Fibroblast of skin of right quadriceps (primary cell): ENCODE data around the gene OR6S1.
"Not testable (repeated sequence)": the region's sequence is repeated elsewhere in the genome, so short reads cannot be mapped to it uniquely, and the experiment has no call there.

Source experiments
- DNase-seq: peaks from one replicate; pipeline ENCODE4 v3.0.0-alpha.2; 2013

The OR6S1 gene

DNA sequence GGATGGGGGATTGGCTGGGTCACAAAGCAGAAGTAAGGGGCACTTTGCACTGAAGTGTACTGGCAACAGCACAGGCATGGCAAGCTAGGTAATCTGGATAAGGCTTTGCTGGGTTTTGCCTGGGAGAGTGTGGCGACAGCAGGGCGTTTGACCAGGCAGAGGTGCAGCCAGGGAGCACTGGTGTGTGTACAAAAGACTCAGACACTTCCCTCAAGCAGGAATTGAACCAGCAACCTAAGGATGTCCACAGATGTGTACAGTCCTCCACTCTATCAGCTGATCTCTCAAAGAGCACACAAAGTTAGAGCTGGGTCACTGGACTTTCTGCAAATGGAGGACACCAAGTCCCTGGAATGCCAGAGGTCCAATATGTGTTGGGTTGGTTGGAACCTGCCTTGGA is 27.5 kb upstream of the OR6S1 start:
- DNase-seq, result no peak

DNA sequence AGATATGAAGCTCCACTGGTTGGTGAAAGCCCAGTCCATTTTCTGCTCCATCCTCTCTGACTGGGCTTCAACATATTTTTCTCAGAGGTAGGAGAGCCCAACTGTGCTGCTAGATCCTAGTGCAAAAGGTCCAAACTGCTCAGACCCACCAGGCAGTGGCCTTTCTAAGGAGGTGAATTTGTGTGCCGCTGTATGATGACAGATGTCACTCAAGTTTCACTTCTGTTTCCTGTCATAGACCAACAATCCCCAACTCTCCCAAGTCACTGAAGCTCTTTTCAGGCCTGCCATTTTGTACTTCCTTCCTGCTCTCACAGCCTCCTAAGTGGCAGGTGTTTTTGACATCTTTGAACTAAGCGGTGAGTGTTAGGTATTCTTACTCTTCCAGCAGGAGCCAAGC is 26.5 kb upstream of the OR6S1 start:
- DNase-seq, result no peak

DNA sequence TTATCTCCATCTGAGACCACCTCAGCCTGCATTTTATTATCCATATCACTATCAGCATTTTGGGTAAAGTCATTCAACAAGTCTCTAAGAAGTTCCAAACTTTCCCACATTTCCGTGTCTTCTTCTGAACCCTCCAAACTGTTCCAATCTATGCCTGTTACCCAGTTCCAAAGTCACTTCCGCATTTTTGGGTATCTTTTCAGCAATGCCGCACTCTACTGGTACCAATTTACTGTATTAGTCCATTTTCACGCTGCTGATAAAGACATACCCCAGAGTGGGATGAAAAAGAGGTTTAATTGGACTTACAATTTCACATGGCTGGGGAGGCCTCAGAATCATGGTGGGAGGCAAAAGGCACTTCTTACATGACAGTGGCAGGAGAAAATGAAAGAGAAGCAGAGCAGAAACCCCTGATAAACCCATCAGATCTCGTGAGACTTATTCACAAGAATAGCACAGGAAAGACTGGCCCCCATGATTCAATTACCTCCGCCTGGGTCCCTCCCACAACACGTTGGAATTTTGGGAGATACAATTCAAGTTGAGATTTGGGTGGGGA is 25.0 kb upstream of the OR6S1 start:
- DNase-seq, result not testable (repeated sequence)

DNA sequence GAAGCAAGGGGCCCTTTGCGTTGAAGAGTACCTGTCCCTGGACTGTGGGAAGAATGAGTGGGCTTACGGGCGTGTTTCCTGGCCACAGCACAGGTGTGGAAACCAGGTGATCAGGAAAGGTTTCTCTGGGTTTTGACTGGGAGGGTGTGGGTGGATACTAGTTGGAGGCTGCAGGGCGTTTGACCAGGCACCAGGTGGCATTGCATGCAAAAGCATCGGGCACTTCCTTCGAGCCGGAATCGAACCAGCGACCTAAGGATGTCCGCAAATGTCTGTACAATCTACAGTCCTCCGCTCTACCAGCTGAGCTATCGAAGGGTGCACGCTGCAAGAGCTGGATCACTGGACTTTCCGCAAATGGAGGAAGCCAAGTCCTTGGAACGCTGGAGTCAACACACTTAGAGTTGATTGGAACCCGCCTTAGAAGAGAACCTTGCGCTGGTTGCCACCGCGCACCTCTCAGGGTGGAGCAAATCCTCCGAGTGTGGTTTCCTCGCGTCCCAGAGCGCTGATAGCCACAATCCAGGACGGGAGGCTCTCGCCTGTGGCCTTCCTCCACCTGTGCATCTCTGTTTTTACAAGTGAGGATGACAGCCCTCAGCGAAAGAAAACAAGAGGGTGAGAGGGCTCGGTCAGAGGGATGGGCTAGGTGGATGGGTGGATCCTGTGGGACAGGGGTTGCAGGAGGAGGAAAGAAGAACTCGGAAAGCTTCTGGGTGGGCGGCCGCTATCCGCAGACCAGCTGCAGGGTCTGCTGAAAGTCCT is 21.7 kb upstream of the OR6S1 start:
- peak; percentile 65 for DNase-seq

DNA sequence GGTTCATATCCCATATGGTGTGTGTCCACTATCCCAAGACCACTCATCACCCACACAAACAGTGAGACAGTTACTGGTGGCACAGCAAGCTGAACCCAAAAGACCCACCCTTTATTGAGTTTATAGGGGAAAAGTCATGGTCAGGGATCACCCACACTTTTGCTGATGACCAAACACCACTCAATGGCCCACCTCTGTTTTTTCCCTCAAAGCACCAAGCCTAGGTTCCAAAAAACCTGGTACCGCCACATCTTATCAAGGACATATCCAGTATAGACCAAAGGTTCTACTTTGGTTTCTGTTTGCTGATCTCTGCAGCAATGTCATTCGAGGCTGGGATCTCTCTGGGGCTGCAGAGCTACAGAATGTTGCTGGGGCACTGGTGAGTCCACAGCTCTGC is 19.7 kb upstream of the OR6S1 start:
- no peak for DNase-seq

DNA sequence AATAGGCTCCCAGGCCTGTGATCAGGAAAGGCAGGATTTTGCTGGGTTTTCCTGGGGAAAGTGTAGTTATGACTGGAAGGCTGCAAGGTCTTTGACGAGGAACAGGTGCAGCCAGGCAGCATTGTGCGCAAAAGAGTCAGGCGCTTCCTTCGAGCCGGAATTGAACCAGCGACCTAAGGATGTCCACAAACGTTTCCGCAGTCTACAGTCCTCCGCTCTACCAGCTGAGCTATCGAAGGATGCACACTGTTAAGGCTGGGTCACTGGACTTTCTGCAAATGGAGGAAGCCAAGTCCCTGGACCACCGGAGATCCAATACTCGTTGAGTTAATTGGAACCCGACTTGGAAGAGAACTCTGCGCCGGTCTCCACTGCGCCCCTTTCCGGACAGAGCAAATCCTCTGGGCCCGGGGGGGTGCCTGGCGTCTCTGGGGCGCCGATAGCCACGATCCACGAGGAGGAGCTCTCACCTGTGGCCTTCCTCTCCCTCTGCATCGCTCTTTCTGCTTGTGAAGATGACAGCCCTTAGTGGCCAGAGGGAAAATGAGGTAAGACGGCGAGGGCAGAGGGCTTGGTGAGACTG is 18.4 kb upstream of the OR6S1 start:
- no peak for DNase-seq

DNA sequence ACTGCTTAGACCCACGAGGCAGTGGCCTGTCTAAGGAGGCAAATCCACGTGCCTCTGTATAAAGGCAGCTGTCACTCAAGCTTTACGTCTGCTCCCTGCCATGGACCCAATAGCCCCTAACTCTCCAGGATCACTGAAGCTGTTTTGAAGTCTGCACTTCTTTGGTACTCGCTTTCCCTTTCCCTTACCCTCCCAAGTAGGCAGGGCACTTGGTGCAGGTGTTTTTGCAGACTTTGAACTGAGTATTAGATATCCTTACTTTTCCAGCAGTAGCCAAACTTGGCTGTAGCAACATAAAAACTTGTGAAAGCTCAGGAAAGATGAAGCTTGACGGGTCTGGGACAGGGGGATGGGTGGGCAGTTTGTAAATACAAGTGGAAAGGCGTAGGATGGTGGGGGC is 17.8 kb upstream of the OR6S1 start:
- no peak for DNase-seq

DNA sequence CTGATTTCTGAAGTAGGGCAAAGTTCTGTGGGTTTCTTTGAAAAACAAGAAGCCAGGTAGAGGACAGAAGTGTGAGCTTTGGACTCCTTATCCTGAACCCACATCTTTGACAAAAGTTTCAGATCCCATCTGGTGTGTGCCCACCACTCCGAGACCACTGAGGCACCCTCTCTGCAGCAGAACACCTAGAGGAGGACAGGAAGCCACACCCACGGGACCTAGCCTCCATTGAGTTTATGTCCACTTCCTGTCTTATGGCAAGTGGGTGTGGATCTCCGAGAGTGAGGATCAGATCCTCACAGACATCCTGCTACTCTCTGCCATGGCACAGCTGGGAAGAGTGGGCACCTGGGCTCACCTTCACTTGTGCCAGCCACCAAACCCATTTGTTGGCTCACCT is 16.8 kb upstream of the OR6S1 start:
- DNase-seq, result no peak

DNA sequence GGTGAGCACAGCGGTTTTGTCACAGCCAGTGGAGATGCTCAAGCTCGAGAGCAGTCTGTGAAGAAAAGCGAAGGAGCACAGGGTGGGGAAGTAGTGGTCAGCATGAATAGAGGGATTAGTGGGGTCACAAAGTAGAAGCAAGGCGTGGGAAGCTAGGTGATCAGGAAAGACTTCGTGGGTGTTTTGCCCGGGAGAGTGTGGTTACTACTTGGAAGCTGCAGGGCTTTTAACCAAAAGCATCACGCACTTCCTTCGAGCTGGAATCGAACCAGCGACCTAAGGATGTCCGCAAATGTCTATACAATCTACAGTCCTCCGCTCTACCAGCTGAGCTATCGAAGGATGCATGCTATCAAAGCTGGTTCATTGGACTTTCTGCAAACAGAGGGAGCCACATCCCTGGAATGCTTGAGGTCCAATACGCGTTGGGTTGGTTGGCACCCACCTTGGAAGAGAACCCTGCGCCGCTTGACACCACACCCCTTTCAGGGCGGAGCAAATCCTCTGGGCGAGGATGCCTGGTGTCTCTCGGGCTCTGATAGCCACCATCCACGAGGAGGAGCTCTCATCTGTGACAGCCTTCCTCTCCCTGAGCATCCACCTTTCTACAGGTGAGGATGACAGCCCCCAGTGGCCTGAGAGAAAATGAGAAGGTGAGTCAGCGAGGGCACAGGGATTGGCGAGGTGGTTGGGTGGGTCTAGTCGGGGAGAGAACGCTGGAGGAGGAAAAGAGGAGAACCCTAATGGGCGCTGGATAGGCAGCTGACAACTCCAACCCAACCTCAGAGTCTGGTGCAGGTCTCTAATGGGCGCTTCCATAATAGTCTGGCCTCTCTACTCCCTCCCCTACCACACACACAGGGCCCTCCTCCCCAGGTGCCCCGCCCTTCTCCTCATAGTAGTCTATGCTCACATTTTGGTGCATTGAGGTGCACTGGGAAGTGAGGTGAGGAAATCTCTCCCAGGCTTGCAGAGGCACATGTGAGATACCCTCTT is 16.0 kb upstream of the OR6S1 start:
- peak; percentile 7 for DNase-seq

DNA sequence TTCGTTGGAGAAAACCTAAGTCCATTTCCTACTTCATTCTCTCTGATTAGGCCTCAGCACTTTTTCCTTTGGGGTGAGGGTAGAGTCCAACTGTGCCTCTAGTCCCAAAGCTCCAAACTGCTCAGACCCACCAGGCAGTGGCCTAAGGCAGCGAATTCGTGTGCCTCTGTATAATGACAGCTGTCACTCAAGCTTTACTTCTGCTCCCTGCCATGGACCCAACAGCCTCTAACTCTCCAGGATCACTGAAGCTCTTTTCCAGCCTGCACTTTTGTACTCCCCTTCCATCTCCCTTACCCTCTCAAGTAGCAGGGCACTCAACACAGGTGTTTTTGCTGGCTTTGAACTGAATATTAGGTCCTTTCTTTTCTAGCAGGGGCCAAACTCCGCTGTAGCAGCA is 14.8 kb upstream of the OR6S1 start:
- no peak for DNase-seq

DNA sequence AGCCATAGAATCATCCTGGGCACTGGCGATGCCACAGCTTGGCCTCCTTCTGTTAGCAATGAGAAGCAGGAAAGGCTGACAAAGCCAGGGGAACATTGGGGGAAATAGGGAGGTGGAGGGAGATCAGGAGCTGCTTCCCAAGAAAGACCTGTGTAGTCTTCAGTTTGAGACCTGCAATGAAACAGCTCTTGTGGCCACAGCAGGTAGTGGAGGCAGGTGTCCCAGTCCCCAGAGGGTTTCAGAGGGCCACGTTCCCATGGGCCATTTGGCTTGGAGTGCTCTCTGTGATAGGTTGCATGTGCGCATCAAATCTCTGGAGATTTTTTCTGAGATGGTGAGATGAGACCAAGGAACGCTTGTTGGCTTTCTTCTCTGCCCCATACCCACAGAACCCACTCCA is 14.4 kb upstream of the OR6S1 start:
- no peak for DNase-seq

DNA sequence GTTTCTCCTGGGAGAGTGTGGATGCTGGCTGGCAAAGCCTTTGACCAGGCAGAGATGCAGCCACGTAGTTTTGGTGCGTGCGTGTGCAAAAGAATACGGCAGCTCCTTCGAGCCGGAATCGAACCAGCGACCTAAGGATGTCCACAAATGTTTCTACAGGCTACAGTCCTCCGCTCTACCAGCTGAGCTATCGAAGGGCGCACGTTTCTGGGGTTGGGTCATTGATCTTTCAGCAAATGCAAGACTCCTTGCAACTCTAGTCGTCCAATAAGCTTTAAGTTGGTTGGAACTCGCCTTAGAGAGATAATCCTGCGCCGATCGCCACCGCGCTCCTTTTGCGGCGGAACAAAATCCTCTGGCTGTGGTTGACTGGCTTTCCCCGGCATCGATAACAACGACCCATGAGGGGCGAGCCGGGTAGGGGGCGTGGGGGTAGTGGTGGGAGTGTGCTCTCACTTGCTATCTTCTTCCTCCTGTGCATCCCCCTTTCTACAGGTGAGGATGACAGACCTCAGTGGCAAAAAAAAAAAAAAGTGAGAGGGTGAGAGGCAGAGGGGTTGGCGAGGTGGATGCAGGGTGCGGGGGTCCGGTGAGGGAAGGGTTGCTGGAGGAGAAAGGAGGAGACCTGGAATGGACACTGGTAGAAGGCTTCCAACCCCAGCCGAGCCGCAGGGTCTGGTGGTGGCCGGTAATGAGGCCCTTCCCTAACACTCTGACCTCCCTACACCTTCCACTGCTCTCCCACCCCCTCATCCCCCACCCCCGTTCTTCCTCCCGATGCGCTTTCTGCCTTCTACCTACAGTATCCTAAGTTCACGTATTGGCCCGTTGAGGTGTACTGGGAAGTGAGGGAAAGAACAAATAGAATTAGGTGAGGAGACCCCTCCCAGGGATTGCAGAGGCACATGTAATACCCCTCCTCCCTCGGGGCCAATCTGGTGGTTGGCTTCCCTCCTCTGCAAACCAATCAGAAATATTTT is 11.8 kb upstream of the OR6S1 start:
- peak; percentile 75 for DNase-seq

DNA sequence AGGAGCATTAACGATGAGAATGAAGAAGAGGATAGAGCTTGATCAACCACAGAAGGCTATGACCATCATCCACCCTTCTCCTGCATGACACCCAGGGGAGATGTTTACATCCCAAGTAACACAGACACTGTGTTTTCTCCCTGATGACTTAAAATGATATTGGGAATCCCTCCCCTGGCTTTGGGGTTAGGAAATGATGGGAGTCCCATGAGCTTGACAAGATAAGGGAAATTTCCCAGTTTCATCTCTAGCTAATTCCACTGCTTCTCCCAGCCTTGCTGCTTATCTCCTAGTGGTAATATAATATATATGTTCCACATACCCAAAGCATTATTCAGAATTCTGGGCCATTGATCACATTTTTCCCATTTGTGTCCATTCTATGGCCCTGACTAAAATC is 4.0 kb upstream of the OR6S1 start:
- DNase-seq, result no peak

DNA sequence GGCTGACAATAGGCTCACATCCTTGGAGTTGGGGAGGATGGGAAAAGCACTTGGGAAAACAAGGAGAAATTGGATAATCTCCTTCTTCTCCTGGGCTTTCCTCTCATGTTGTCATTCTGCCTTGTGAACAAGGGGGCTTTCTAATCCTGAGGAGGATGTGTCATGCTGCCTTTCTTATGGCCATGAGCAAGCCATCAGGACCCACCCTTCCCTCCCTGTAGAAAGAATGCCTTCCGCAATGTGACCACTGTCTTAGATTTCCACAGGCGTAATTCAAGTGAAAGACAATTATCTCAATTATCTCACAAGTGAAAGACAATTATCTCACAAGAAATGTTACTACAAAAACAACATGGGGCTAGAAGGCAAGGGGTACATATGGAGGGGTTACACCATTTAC is 3.0 kb upstream of the OR6S1 start:
- DNase-seq, result no peak

DNA sequence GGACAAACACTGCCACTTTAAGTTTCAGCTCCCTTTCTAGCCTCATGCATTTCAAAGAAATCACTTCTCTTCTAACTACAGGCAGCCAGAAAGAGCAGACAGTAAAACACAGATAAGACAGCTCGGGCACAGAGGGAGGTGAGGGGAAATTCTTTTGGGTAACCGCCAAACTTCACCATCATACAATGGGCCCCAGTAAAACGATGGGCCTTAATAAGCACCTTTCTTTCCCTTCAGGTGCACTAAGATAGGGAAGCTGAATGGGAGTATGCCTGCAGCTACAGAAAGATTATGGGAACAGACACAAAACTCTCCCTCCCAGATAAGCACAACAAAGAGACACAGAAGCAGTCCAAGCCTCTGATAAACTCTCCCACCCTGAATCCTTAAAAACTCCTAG is 1.3 kb upstream of the OR6S1 start:
- DNase-seq, result not testable (repeated sequence)

DNA sequence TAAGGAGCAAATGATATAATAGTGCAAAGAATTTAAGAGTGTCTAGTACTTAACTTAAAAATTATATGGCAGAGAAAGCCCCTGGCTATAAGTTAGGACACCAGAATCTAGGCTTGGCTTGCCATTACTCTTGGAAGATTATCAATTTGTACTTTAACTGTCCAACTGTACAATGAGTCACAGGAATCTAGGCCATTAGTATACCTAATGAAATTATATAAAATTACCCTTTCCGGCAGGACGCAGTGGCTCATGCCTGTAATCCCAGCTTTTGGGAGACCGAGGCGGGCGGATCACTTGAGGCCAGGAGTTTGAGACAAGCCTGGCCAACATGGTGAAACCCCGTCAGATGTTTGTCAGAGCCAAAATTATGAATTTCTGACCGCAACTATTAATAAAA is 691 bp upstream of the OR6S1 start:
- DNase-seq, result no peak

DNA sequence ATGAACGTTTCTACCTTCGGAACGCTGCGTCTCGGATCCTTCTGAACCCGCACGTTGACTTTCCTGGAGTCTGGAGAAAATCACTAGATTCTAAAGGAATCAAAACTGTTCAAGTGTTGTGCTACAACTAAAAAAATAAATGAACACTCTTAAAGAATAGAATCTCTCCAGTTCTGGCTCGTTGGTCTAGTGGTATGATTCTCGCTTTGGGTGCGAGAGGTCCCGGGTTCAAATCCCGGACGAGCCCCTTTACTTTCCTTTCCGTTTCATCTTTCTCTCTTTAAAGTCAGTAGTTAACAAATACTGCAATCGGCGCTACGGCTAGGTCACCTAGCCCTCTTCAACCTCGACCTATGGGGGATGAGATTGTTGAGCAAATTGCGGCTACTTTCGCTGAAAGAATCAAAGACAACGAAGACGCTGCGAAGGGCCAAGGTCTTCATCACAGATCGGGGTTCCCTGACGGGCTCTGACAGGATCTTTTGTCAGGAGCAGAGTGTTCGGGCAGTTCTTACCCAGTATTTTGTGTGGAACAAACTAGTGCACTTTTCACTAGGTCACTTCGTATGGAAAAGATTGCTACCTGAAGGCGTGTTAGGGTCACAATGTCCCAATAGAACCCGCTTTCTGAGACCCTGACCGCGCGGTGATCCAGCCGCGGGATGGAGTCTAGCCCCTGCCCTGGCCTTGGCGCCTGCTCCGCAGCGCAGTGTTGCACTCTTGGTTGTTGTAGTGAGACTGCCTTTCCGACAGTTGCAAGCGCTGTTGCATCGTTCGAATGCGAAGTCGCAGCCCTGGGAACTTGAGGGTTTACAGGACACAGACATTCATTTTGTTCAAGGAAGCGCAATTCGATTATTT is 8.4 kb downstream of the OR6S1 start:
- DNase-seq, result peak; percentile 83

DNA sequence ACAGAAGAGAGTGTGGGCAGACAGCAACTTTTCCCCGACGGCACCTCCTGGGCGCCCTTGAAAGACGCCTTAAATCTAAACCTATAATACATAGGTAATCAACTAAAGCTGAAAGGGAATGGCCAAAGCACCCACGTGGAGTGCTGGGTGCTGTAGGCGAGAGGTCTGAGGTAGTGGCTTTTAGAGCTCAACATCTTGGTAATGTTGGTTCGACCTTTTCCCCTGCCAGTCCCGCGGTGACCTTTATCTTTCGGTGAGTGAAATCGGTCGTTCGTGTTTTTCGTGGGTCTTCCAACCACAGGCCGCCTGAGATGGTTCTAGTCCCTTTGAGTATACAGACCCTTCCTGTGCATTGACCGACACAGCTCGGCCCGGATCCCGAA is 9.1 kb downstream of the OR6S1 start:
- no peak for DNase-seq

DNA sequence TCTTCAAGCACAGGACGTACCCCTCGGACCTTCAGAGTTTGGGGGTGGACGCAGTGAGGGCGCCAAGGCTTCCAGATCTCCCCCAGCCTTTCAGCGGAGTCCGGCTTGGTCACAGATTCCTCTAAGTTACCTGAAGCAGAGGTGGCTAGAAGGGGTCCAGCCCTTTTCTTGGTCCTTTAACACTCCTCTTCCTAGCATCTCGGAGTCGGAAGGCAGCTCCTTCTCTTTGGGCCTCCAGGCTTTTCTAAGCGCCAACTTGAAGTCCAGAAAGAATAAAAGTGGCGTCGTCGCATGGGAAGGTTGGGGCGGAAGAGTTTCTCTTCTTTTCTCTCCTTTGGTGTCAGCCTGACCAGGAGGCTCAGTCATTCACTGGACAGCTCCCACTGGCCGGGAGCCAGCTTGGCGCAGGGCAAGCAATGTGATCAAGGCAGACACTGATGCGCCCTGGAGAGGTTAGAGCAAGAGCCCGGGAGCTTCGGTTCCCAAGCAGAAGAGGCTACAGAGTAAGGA is 9.6 kb downstream of the OR6S1 start:
- peak; percentile 48 for DNase-seq

DNA sequence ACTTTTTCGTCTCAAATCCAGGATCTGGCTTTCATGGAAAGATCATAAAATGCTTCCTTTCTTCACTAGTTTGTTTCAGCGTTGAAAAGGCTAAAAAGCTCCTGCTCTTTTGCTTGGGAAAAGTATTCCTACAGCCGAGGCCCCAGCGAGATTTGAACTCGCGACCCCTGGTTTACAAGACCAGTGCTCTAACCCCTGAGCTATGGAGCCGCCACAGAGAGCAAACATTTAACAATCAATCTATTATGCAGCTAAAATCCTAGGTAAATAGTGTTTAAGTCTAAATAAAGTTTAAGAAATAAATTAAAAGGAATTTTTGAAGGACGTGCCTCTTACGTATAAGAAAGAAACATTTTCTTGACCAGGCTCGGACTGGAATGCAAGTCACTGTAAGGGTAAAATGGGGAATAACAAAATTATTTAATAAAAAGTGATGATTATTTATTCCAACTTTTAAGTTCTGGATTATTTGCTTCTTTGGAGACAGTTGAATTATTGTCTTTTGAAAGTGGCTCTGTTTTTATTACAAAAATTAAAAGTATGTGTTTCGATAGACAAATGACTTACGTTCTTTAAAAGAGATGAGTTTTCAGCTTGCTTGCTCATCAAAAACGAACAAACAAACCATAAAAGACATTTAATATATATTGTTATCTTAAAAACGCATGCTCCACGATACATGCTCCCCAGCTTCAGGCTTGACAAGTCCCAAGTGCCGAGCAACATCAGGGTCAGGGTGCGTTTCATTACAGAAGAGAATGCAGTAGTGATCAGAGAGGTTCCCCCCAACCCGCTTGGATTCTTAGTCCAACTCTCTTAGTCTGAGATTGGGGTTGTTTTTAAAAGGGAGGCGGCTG is 10.2 kb downstream of the OR6S1 start:
- DNase-seq, result peak; percentile 66
